GM12872 (cell line): Measurements from ENCODE around the gene XAB2.

Source experiments
- TF ChIP-seq, protein P1 (sequence below): IDR thresholded peaks from 3 replicates; pipeline ENCODE4 v1.5.1; 2011; ENCODE audit warnings: low read depth, mild to moderate bottlenecking, low read length, moderate library complexity; ENCODE audit not compliant: insufficient read depth

The XAB2 gene

DNA sequence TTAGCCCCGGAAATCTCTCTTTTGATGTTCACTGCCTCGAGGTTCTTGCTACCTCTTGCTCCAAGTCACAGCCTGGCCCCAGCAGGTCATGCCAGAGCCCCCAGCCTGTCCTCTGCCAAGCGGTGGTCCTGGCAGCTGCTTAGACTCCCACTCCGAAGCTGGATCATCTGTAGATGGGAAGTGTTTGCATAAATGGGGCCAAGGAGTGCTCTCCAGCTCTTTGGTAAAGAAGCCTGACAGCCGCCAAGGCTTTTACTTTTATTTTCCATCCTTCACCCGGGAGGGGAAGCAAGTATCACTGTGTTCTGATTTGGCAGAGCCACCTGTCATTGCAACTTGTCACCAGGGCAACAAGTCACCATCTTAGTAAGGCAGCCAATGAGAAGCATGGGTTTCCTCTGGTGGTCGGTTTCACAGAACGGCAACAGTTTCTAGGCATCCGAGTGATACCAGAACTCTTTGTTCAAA lies 28.9 kb upstream of the XAB2 start:
- TF ChIP-seq, protein P1, sequence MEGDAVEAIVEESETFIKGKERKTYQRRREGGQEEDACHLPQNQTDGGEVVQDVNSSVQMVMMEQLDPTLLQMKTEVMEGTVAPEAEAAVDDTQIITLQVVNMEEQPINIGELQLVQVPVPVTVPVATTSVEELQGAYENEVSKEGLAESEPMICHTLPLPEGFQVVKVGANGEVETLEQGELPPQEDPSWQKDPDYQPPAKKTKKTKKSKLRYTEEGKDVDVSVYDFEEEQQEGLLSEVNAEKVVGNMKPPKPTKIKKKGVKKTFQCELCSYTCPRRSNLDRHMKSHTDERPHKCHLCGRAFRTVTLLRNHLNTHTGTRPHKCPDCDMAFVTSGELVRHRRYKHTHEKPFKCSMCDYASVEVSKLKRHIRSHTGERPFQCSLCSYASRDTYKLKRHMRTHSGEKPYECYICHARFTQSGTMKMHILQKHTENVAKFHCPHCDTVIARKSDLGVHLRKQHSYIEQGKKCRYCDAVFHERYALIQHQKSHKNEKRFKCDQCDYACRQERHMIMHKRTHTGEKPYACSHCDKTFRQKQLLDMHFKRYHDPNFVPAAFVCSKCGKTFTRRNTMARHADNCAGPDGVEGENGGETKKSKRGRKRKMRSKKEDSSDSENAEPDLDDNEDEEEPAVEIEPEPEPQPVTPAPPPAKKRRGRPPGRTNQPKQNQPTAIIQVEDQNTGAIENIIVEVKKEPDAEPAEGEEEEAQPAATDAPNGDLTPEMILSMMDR = no peak

DNA sequence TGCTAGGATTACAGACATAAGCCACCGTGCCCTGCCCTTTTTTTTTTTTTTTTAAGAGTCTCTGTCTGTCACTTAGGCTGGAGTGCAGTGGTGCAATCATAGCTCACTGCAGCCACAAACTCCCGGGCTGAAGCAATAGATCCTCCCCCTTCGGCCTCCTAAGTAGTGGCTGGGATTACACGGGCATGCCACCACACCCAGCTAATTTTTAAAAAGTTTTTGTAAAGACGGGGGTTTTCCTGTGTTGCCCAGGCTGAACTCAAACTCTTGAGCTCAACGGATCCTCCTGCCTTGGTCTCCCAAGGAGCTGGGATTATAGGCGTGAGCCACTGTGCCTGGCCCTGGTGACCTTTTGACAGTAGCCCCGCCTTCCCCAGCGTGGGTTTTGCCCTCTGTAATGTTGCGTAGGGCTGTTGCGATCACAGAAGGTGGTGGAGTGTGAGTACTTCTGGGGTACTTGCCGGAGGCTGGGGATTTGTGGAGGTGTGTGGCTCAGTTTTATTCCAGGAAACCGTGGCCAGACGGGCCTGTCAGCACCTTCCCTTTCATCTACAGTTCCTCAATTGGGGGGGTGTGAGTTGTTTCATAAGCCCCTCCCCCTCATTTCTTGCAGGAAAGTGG lies 27.9 kb upstream of the XAB2 start:
- TF ChIP-seq, protein P1 = no peak

DNA sequence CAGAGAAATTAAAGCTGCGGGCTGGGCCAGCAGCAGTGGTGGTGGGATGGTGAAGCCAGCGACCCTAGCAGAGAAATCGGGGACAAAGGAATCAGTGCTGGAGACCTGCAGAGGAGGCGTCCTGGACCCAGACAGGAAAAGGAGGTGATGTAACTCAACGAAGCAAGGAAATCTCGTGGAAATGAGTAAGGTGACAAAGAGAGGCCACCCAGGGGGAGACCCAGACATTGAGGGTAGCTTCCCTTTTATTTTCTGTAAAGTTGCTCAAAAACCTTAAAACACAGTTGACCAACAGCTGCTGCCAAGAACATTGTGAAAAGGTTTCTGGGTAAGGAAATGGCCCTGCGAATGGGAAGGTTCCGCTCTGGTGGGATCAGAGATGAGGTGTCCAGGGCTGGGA lies 26.2 kb upstream of the XAB2 start:
- TF ChIP-seq, protein P1 = no peak

DNA sequence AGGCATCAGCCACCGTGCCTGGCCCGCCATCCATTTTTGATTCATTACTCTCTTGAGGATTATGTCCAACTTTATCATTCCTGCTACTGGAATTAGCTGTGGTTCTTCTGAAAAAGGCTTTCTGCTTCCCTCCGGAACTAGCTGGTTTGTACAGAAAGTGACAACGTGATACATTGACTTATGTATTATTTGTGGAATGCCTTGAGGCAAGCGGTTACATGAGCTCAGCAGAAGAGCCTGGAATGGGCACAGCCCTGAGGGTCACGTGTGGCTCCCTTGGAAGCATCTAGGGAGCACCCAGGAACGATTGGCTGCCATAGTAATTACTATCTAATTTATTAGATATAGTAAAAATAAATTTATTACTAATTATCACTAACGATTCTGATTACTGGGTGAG lies 25.1 kb upstream of the XAB2 start:
- TF ChIP-seq, protein P1 = no peak

DNA sequence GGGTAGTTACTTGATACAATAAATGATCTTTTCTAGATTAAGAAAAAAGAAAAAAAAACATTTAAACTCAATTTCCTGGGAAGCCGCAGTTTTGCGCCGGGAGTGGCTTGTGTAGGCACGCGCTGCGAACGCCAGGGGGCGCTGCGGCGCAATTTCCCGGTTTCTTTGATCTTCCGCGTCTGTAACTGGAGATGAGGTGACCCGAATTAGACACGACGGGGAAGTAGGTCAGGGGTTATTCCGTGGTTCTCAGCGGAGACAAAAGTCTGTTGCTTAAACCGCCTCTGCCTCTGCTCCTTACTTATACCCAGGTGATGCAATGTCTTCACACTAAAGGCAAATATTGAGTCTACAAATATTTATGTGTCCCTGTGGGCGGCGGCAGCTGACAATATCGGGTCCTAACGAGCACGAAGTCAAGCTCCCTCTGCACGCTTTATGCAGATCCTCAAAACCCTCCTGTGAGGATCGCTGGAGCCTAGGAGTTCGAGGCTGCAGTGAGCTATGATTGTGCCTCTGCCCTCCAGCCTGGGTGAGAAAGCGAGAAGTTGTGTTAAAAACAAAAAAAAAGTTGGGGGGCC lies 22.8 kb upstream of the XAB2 start:
- TF ChIP-seq, protein P1 = peak; percentile 92

DNA sequence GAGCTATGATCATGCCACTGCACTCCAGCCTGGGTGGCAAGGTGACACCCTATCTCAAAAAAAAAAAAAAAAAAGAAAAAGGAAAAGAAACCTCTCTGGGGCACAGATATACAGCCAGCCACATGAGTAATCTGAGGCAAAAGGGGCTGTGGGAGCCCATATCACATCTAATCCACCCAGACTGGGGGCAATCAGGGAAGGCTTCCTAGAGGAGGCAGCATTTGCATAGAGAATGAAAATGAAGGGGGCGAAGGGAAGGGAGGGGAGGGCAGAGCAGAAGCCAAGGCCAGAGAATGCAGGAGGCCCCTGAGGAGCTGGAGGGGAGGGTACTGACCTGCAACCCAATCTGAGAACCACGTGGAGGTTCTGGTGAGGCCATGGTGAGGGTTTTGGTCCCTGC lies 20.8 kb upstream of the XAB2 start:
- TF ChIP-seq, protein P1 = no peak

DNA sequence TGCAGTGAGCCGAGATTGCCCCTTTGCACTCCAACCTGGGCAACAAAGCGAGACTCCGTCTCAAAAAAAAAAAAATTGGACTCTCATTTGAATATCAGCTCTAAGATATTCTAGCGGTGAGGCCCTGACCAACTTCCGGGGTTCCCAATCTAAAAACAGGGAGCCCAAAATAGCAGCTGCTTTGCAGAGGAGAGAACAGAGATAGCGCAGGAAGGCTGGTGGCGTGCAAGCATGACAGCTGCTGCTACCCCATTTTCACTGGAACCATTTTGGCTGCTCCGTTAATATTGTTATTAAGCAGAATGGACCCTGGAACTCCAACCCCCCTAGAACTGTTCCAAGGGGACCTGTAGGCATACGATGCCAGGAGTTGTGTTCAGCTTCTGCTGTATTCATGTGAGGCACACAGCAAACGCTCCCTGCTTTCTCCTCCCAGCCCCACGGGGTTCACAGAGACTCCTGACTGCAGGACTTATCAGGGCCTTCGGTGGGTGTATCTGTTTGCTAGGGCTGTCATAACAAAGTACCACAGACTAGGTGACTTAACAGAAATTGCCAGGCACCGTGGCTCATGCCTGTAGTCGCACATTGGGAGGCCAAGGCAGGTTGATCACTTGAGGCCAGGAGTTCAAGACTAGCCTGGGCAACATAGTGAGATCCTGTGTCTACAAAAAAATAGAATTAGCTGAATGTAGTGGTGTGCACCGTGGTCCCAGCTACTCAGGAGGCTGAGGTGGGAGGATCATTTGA lies 19.1 kb upstream of the XAB2 start:
- TF ChIP-seq, protein P1 = no peak
